Measurements from ENCODE around the gene ATP2B2. TPM values are rescaled to one million over a fixed set of nuclear protein-coding genes. Genes with fewer than 3 reads are reported as not detected.

Gene ATP2B2
- total and polyA plus RNA-seq, 2 experiments from 2014 or later = 0.66 to 1.8 TPM

DNA sequence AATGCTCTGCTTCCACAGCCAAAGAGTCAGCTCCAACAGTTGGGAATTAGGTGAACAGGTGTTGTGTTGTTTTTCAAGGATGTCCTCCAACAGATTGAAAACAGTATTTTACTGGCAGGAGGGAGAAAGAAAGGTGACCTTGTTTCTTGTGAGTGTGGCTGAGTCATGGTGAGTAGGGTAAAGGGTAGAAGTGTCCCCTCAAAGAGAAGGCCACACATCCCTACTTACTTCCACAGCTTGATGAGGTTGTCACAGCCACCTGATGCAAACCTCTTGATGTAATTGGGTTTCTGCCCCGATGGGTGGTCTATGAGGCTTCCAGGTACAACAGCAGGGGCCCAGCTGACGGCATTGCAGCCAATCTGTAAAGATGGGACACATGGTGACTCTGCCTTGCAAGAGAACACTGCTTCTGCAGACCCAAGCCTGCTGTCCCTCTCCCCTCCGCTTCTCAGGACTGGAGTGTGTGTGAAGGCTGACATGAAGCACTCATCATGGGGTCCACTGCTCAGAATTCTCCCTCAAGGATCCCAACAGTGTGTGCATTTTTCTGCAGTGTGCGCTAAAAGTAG is 200.0 kb downstream of the ATP2B2 start:
- TF ChIP-seq, protein P1, sequence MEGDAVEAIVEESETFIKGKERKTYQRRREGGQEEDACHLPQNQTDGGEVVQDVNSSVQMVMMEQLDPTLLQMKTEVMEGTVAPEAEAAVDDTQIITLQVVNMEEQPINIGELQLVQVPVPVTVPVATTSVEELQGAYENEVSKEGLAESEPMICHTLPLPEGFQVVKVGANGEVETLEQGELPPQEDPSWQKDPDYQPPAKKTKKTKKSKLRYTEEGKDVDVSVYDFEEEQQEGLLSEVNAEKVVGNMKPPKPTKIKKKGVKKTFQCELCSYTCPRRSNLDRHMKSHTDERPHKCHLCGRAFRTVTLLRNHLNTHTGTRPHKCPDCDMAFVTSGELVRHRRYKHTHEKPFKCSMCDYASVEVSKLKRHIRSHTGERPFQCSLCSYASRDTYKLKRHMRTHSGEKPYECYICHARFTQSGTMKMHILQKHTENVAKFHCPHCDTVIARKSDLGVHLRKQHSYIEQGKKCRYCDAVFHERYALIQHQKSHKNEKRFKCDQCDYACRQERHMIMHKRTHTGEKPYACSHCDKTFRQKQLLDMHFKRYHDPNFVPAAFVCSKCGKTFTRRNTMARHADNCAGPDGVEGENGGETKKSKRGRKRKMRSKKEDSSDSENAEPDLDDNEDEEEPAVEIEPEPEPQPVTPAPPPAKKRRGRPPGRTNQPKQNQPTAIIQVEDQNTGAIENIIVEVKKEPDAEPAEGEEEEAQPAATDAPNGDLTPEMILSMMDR (IDR thresholded peaks at IDR 0.05; ENCODE audit: poor library complexity) = no peak
- no peak for TF ChIP-seq EZH2 (IDR thresholded peaks at IDR 0.05; ENCODE audit: borderline replicate concordance)
- no peak for TF ChIP-seq EZH2phosphoT487 (IDR thresholded peaks at IDR 0.05; ENCODE audit: low read depth, severe bottlenecking, unreplicated experiment)
- WGBS (ENCODE audit: low lambda C conversion rate, missing lambda C conversion rate) = 94% methylated on average over 4 of the region's 4 CpGs
- no peaks in the 10 kb centered on the region for H4K20me1 ChIP-seq (ENCODE audit: insufficient read depth, poor library complexity, severe bottlenecking)
- no peaks in the 10 kb centered on the region for H3K9me3 ChIP-seq (ENCODE audit: low read depth)
- no peaks in the 10 kb centered on the region for H3K4me1 ChIP-seq (ENCODE audit: insufficient read depth)
- H3K4me3 ChIP-seq = no peak overlapping the region
- H2AFZ ChIP-seq = no peak overlapping the region
- H3K27me3 ChIP-seq = no peaks in the 10 kb centered on the region
- H3K27ac ChIP-seq = no peak overlapping the region
- no peaks in the 10 kb centered on the region for H3K79me2 ChIP-seq
- no peaks in the 10 kb centered on the region for H3K9me2 ChIP-seq (replicated peaks; ENCODE audit: insufficient read depth)
- H3K36me3 ChIP-seq (replicated peaks; ENCODE audit: insufficient read depth, low read depth) = no peaks in the 10 kb centered on the region
- H3K4me2 ChIP-seq = no peak overlapping the region
- DNase-seq (ENCODE audit: low spot score) = no peak

DNA sequence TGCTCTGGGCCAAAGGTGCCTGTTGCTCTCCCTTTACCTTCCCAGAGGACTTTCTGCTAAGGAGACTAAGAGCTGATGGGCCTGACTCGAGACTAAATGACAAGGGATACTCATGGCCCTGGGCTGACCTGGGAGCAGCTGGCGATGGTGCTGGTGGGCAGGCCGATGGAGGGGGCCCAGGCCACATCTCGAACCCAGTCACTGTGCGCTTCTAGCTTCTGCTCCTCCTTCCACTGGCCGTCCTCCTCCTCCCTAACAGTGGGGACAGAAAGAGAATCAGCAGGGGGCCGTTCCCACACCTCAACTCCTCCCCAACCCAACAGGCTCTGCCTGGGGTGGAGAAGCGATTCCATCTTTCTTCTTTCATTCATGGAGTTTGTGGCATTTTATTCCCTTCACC is 200.5 kb downstream of the ATP2B2 start:
- TF ChIP-seq, protein P1 (IDR thresholded peaks at IDR 0.05; ENCODE audit: poor library complexity) = no peak
- TF ChIP-seq EZH2 (IDR thresholded peaks at IDR 0.05; ENCODE audit: borderline replicate concordance) (no peak), EZH2phosphoT487 (IDR thresholded peaks at IDR 0.05; ENCODE audit: low read depth, severe bottlenecking, unreplicated experiment) (no peak)
- H3K4me2 ChIP-seq = no peak overlapping the region
- H2AFZ ChIP-seq = no peak overlapping the region
- no peaks in the 10 kb centered on the region for H3K36me3 ChIP-seq (replicated peaks; ENCODE audit: insufficient read depth, low read depth)
- H4K20me1 ChIP-seq (ENCODE audit: insufficient read depth, poor library complexity, severe bottlenecking) = no peaks in the 10 kb centered on the region
- no peaks in the 10 kb centered on the region for H3K9me2 ChIP-seq (replicated peaks; ENCODE audit: insufficient read depth)
- H3K4me1 ChIP-seq (ENCODE audit: insufficient read depth) = no peaks in the 10 kb centered on the region
- H3K79me2 ChIP-seq = no peaks in the 10 kb centered on the region
- H3K4me3 ChIP-seq = no peak overlapping the region
- H3K27ac ChIP-seq = no peak overlapping the region
- H3K9me3 ChIP-seq (ENCODE audit: low read depth) = no peaks in the 10 kb centered on the region
- H3K27me3 ChIP-seq = no peaks in the 10 kb centered on the region
- DNase-seq (ENCODE audit: low spot score) = no peak
- WGBS (ENCODE audit: low lambda C conversion rate, missing lambda C conversion rate) = 94% methylated on average over 8 of the region's 8 CpGs

DNA sequence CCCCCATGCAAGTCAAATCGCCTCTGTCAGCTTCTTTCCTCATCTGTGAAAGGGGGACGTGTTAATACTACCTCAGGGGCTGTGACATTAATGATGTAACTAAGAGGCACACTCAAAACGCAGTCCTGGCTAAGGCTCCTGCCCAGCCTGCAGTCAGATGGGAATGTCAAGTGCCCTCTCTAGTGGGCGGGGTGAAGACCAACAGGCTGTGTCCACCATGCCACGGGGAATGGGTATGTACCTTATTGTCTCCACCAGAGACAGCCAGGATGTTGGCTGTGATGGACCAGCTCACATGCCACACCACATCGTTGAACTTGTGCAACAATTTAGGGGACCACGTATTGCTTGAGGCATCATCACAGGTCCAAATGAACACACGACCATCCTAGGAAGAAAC is 201.6 kb downstream of the ATP2B2 start:
- no peaks in the 10 kb centered on the region for H3K9me2 ChIP-seq (replicated peaks; ENCODE audit: insufficient read depth)

More for the DNA sequence above, 201.6 kb downstream of the ATP2B2 start:
- Histone ChIP-seq H3K79me2 (no peaks in the 10 kb centered on the region), H4K20me1 (ENCODE audit: insufficient read depth, poor library complexity, severe bottlenecking) (no peaks in the 10 kb centered on the region), H3K4me3 (no peak overlapping the region), H3K36me3 (replicated peaks; ENCODE audit: insufficient read depth, low read depth) (no peaks in the 10 kb centered on the region), H3K27me3 (no peaks in the 10 kb centered on the region), H3K9me3 (ENCODE audit: low read depth) (no peaks in the 10 kb centered on the region), H3K27ac (no peak overlapping the region), H3K4me1 (ENCODE audit: insufficient read depth) (no peaks in the 10 kb centered on the region), H3K4me2 (no peak overlapping the region), H2AFZ (no peak overlapping the region)
- DNase-seq (ENCODE audit: low spot score) = no peak
- TF ChIP-seq EZH2phosphoT487 (IDR thresholded peaks at IDR 0.05; ENCODE audit: low read depth, severe bottlenecking, unreplicated experiment) (no peak), EZH2 (IDR thresholded peaks at IDR 0.05; ENCODE audit: borderline replicate concordance) (no peak)
- TF ChIP-seq, protein P1 (IDR thresholded peaks at IDR 0.05; ENCODE audit: poor library complexity) = no peak
- 93% methylated on average over 8 of the region's 8 CpGs for WGBS (ENCODE audit: low lambda C conversion rate, missing lambda C conversion rate)
